ENCODE data around the gene RPS6KA5. TPM values are rescaled to one million over a fixed set of nuclear protein-coding genes. Genes with fewer than 3 reads are reported as not detected.

Gene RPS6KA5
- total RNA-seq, 1 donor from 2014 or later = 11.3 TPM

GRCh38 chr14:91021115-91021514 lies 39.3 kb downstream of the RPS6KA5 start:
- TF ChIP-seq CTCF (IDR thresholded peaks at IDR 0.05) = no peak
- Histone ChIP-seq H3K27me3 (ENCODE audit: low read depth) (no peaks in the 10 kb centered on the region), H3K36me3 (no peaks in the 10 kb centered on the region), H3K4me1 (peaks cover 12% of the 10 kb centered on the region), H3K4me3 (no peak overlapping the region), H3K9me3 (no peaks in the 10 kb centered on the region), H3K27ac (no peak overlapping the region)
- ATAC-seq (no peak), DNase-seq (no peak)
- intact Hi-C loops (cut with DNase I) = no loop called here

- H3K36me3 ChIP-seq = no peaks in the 10 kb centered on the region
These were observed 40.8 kb downstream of the RPS6KA5 start for GRCh38 chr14:91019673-91020072.

GRCh38 chr14:91018481-91018880 lies 42.0 kb downstream of the RPS6KA5 start:
- Histone ChIP-seq H3K4me1 (peaks cover 12% of the 10 kb centered on the region), H3K4me3 (no peak overlapping the region), H3K36me3 (no peaks in the 10 kb centered on the region), H3K9me3 (no peaks in the 10 kb centered on the region), H3K27me3 (ENCODE audit: low read depth) (no peaks in the 10 kb centered on the region), H3K27ac (no peak overlapping the region)
- no peak for ATAC-seq
- TF ChIP-seq CTCF (IDR thresholded peaks at IDR 0.05) = no peak
- intact Hi-C loops (cut with DNase I) = no loop called here
- DNase-seq = no peak

More at GRCh38 chr14:91019673-91020072, 40.8 kb downstream of the RPS6KA5 start:
- H3K9me3 ChIP-seq = no peaks in the 10 kb centered on the region
- ATAC-seq (no peak), DNase-seq (no peak)
- no peak overlapping the region for H3K4me3 ChIP-seq
- no peak overlapping the region for H3K27ac ChIP-seq
- no peak for TF ChIP-seq CTCF (IDR thresholded peaks at IDR 0.05)
- H3K27me3 ChIP-seq (ENCODE audit: low read depth) = no peaks in the 10 kb centered on the region
- peaks cover 12% of the 10 kb centered on the region for H3K4me1 ChIP-seq
- intact Hi-C loops (cut with DNase I) = no loop called here

DNA sequence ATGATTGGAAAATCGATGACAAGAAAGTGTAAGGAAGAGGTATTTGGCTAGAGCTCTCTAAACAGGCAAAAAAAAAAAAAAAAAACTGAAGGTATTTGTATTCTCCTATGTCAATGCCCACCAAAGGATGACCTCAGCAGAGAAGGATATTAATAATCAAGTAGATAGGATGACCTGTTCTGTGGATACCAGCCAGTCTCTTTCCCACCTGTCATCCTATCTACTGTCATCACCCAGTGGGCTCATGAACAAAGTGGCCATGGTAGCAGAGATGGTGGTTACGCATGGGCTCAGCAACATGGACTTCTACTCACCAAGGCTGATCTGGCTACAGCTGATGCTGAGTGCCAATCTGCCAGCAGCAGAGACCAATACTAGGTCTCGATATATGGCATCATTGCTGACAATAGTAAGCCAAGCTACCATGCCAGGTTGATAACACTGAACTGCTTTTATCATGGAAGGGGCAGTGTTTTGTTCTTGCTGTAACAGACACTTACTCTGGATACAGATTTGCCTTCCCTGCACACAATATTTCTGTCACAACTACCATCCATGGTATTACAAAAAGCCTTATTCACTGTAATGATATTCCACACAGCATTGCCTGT lies 43.5 kb downstream of the RPS6KA5 start:
- Histone ChIP-seq H3K4me1 (peaks cover 14% of the 10 kb centered on the region), H3K27me3 (ENCODE audit: low read depth) (no peaks in the 10 kb centered on the region), H3K4me3 (no peak overlapping the region), H3K27ac (no peak overlapping the region), H3K36me3 (no peaks in the 10 kb centered on the region), H3K9me3 (no peaks in the 10 kb centered on the region)
- intact Hi-C loops (cut with DNase I) = no loop called here
- DNase-seq = no peak
- no peak for TF ChIP-seq CTCF (IDR thresholded peaks at IDR 0.05)
- no peak for ATAC-seq

- H3K27ac ChIP-seq = no peak overlapping the region
- no peaks in the 10 kb centered on the region for H3K27me3 ChIP-seq (ENCODE audit: low read depth)
- intact Hi-C loops (cut with DNase I) = no loop called here
- H3K36me3 ChIP-seq = no peaks in the 10 kb centered on the region
- no peak for DNase-seq
- H3K4me3 ChIP-seq = no peak overlapping the region
- TF ChIP-seq CTCF (IDR thresholded peaks at IDR 0.05) = no peak
- no peak for ATAC-seq
- peaks cover 9% of the 10 kb centered on the region for H3K4me1 ChIP-seq
- no peaks in the 10 kb centered on the region for H3K9me3 ChIP-seq
These were observed 45.0 kb downstream of the RPS6KA5 start for GRCh38 chr14:91015435-91015834.
